HEK293 (cell line): Measurements from ENCODE around the gene SOX6.
A peak's percentile ranks its signal among the peaks of the same experiment; 100 is the strongest.

Source experiments
- CTCF ChIA-PET: fragments of 350-600 bp; formaldehyde crosslinking; extraction: SDS; loops from one replicate; lab custom pipeline; 2021; ENCODE audit warnings: antibody characterized with exemption; lab: Yijun Ruan, JAX
- POLR2A ChIA-PET: fragments of 300-600 bp; formaldehyde crosslinking; extraction: SDS; loops from one replicate; lab custom pipeline; 2020; ENCODE audit warnings: antibody characterized with exemption, inconsistent platforms; lab: Yijun Ruan, JAX
- H3K27ac ChIP-seq: fragments of 200-500 bp; sonication (Bioruptor generic); 2 replicates; pipeline ENCODE4 v1.5.1; 2014; ENCODE audit warnings: low read depth, low read length, control low read depth, inconsistent platforms; ENCODE audit errors: extremely low read depth
- H3K36me3 ChIP-seq, 2 experiments: fragments of 200-500 bp in 1 of 2; sonication (Bioruptor generic) in 1 of 2; 1 replicate in 1 of 2; 2 replicates in 1 of 2; pipeline ENCODE4 v1.5.1; 2014 to 2017; ENCODE audit warnings: inconsistent platforms in 2 of 2, low read length in 2 of 2; ENCODE audit not compliant: control insufficient read depth in 2 of 2, insufficient read depth in 1 of 2
- H3K4me1 ChIP-seq: fragments of 200-500 bp; sonication (Bioruptor generic); 2 replicates; pipeline ENCODE4 v1.5.1; 2014; ENCODE audit warnings: mild to moderate bottlenecking, low read length, inconsistent platforms; ENCODE audit not compliant: control insufficient read depth, insufficient read depth
- H3K4me3 ChIP-seq: 2 replicates; pipeline ENCODE4 v1.5.1; 2011; ENCODE audit warnings: low read depth, mild to moderate bottlenecking, control low read depth, low read length, moderate library complexity
- H3K9me3 ChIP-seq: fragments of 200-500 bp; sonication (Bioruptor generic); 2 replicates; pipeline ENCODE4 v1.5.1; 2014; ENCODE audit warnings: low read depth, low read length, inconsistent platforms; ENCODE audit not compliant: control insufficient read depth, insufficient read depth
- BCL11A ChIP-seq: fragments of 450-650 bp; formaldehyde crosslinking; IDR thresholded peaks from 2 replicates; pipeline ENCODE4 v1.5.1; 2016; ENCODE audit warnings: low read depth, missing biosample characterization, missing genetic modification characterization
- EGR2 ChIP-seq: fragments of 450-650 bp; formaldehyde crosslinking; IDR thresholded peaks from 2 replicates; pipeline ENCODE4 v1.5.1; 2016; ENCODE audit warnings: low read depth, missing biosample characterization, missing genetic modification characterization
- HOXC10 ChIP-seq: sonication (generic); formaldehyde crosslinking; IDR thresholded peaks from 2 replicates; pipeline ENCODE4 v1.8.1; 2023; ENCODE audit warnings: mild to moderate bottlenecking, missing genetic modification reagents
- HOXD13 ChIP-seq: sonication (generic); formaldehyde crosslinking; IDR thresholded peaks from 2 replicates; pipeline ENCODE4 v1.8.0; 2022; ENCODE audit warnings: missing genetic modification reagents, borderline replicate concordance
- SP2 ChIP-seq: fragments of 450-650 bp; formaldehyde crosslinking; IDR thresholded peaks from 2 replicates; pipeline ENCODE4 v1.5.1; 2016; ENCODE audit warnings: missing biosample characterization, missing genetic modification characterization
- SP7 ChIP-seq: fragments of 450-650 bp; formaldehyde crosslinking; IDR thresholded peaks from 2 replicates; pipeline ENCODE4 v1.5.1; 2016; ENCODE audit warnings: missing biosample characterization, missing genetic modification characterization
- YY2 ChIP-seq: fragments of 450-650 bp; formaldehyde crosslinking; IDR thresholded peaks from 2 replicates; pipeline ENCODE4 v1.5.1; 2016; ENCODE audit warnings: missing biosample characterization, missing genetic modification characterization
- ZNF114 ChIP-seq: fragments of 450-650 bp; formaldehyde crosslinking; IDR thresholded peaks from 2 replicates; pipeline ENCODE4 v1.5.0; 2017; ENCODE audit warnings: missing biosample characterization, missing genetic modification characterization
- ZNF324 ChIP-seq: fragments of 450-650 bp; formaldehyde crosslinking; IDR thresholded peaks from 2 replicates; pipeline ENCODE4 v1.5.1; 2016; ENCODE audit warnings: missing biosample characterization, missing genetic modification characterization
- ZNF335 ChIP-seq: fragments of 450-650 bp; formaldehyde crosslinking; conservative IDR thresholded peaks from 2 replicates; pipeline ENCODE4 v1.5.1; 2016; ENCODE audit warnings: missing biosample characterization, missing genetic modification characterization
- ZNF391 ChIP-seq: fragments of 450-650 bp; formaldehyde crosslinking; IDR thresholded peaks from 2 replicates; pipeline ENCODE4 v1.5.1; 2016; ENCODE audit warnings: low read depth, missing biosample characterization, missing genetic modification characterization, borderline replicate concordance
- ZNF626 ChIP-seq: fragments of 450-650 bp; sonication (Bioruptor Pico); formaldehyde crosslinking; IDR thresholded peaks from 2 replicates; pipeline ENCODE4 v1.5.1; 2018; ENCODE audit warnings: missing biosample characterization, missing genetic modification characterization, inconsistent platforms
- ZNF707 ChIP-seq: fragments of 450-650 bp; formaldehyde crosslinking; IDR thresholded peaks from 2 replicates; pipeline ENCODE4 v1.5.1; 2016; ENCODE audit warnings: missing biosample characterization, missing genetic modification characterization
- TF ChIP-seq, protein P1 (sequence below): fragments of 450-650 bp; formaldehyde crosslinking; IDR thresholded peaks from 2 replicates; pipeline ENCODE4 v1.5.1; 2016; ENCODE audit warnings: missing biosample characterization, missing genetic modification characterization, borderline replicate concordance
- TF ChIP-seq, protein P2 (sequence below): fragments of 450-650 bp; formaldehyde crosslinking; IDR thresholded peaks from 2 replicates; pipeline ENCODE4 v1.5.1; 2016; ENCODE audit warnings: missing biosample characterization, missing genetic modification characterization, low read depth
- TF ChIP-seq, protein P3 (sequence below): fragments of 450-650 bp; formaldehyde crosslinking; IDR thresholded peaks from 2 replicates; pipeline ENCODE4 v1.5.1; 2016; ENCODE audit warnings: missing biosample characterization, missing genetic modification characterization
- TF ChIP-seq, protein P4 (sequence below): fragments of 450-650 bp; formaldehyde crosslinking; IDR thresholded peaks from 2 replicates; pipeline ENCODE4 v1.5.1; 2016; ENCODE audit warnings: missing biosample characterization, missing genetic modification characterization

The SOX6 gene

DNA sequence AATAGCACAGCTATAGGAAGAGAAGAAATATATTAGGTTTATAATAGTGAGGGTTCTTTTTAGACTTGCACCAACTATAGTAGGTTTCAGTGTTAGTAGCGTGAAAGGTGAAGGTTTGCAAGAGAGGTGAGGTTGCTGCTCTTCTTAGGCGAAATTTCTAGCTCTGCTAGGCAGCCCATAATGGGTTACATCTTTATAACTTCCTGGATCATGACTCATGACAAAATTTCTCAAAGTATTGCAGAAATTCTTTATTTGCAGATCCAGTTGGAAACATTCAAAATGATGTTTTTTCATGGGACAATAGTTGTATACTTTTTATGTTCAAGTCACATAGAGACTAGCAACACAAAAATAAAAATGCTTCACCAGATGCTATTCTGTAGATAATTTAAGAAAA, 260.0 kb downstream of the SOX6 start (continued):
- TF ChIP-seq BCL11A (no peak), ZNF324 (tag by site-specific recombination) (no peak)
- TF ChIP-seq, all 188 proteins: peak for 0

GRCh38 chr11:16095756-16096155, 260.6 kb downstream of the SOX6 start:
- POLR2A ChIA-PET, result interaction anchor here (0.6 kb wide), 1 partner anchor 294 kb away, joined by 3 read pairs; no protein-coding TSS in a partner anchor

GRCh38 chr11:16093889-16094653, 262.3 kb downstream of the SOX6 start:
- Histone ChIP-seq H3K27ac (no peak overlapping the region), H3K36me3 (no peaks in the 10 kb centered on the region), H3K4me1 (no peaks in the 10 kb centered on the region), H3K4me3 (no peak overlapping the region)
- ChIA-PET POLR2A (no interaction called here), CTCF (no interaction called here)
- TF ChIP-seq, protein P1, sequence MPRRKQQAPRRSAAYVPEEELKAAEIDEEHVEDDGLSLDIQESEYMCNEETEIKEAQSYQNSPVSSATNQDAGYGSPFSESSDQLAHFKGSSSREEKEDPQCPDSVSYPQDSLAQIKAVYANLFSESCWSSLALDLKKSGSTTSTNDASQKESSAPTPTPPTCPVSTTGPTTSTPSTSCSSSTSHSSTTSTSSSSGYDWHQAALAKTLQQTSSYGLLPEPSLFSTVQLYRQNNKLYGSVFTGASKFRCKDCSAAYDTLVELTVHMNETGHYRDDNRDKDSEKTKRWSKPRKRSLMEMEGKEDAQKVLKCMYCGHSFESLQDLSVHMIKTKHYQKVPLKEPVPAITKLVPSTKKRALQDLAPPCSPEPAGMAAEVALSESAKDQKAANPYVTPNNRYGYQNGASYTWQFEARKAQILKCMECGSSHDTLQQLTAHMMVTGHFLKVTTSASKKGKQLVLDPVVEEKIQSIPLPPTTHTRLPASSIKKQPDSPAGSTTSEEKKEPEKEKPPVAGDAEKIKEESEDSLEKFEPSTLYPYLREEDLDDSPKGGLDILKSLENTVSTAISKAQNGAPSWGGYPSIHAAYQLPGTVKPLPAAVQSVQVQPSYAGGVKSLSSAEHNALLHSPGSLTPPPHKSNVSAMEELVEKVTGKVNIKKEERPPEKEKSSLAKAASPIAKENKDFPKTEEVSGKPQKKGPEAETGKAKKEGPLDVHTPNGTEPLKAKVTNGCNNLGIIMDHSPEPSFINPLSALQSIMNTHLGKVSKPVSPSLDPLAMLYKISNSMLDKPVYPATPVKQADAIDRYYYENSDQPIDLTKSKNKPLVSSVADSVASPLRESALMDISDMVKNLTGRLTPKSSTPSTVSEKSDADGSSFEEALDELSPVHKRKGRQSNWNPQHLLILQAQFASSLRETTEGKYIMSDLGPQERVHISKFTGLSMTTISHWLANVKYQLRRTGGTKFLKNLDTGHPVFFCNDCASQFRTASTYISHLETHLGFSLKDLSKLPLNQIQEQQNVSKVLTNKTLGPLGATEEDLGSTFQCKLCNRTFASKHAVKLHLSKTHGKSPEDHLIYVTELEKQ (tag by site-specific recombination), result no peak
- TF ChIP-seq, protein P2, sequence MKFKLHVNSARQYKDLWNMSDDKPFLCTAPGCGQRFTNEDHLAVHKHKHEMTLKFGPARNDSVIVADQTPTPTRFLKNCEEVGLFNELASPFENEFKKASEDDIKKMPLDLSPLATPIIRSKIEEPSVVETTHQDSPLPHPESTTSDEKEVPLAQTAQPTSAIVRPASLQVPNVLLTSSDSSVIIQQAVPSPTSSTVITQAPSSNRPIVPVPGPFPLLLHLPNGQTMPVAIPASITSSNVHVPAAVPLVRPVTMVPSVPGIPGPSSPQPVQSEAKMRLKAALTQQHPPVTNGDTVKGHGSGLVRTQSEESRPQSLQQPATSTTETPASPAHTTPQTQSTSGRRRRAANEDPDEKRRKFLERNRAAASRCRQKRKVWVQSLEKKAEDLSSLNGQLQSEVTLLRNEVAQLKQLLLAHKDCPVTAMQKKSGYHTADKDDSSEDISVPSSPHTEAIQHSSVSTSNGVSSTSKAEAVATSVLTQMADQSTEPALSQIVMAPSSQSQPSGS, result peak; percentile 33; the same call in 1 of the 2 replicates
- TF ChIP-seq HOXD13, result no peak
- TF ChIP-seq, all 188 proteins: peak for 1
- no peaks in the 10 kb centered on the region for H3K9me3 ChIP-seq

More at GRCh38 chr11:16095756-16096155, 260.6 kb downstream of the SOX6 start:
- H3K4me3 ChIP-seq, result no peak overlapping the region
- H3K9me3 ChIP-seq, result no peaks in the 10 kb centered on the region
- CTCF ChIA-PET, result interaction anchor here (0.5 to 1.0 kb wide), 2 partner anchors 239 to 518 kb away, joined by 3 to 5 read pairs; no protein-coding TSS in a partner anchor
- TF ChIP-seq SP2 (tag by site-specific recombination), result no peak
- TF ChIP-seq HOXC10 (CRISPR knock-in tag), result no peak
- TF ChIP-seq ZNF626, result no peak
- TF ChIP-seq, protein P3, sequence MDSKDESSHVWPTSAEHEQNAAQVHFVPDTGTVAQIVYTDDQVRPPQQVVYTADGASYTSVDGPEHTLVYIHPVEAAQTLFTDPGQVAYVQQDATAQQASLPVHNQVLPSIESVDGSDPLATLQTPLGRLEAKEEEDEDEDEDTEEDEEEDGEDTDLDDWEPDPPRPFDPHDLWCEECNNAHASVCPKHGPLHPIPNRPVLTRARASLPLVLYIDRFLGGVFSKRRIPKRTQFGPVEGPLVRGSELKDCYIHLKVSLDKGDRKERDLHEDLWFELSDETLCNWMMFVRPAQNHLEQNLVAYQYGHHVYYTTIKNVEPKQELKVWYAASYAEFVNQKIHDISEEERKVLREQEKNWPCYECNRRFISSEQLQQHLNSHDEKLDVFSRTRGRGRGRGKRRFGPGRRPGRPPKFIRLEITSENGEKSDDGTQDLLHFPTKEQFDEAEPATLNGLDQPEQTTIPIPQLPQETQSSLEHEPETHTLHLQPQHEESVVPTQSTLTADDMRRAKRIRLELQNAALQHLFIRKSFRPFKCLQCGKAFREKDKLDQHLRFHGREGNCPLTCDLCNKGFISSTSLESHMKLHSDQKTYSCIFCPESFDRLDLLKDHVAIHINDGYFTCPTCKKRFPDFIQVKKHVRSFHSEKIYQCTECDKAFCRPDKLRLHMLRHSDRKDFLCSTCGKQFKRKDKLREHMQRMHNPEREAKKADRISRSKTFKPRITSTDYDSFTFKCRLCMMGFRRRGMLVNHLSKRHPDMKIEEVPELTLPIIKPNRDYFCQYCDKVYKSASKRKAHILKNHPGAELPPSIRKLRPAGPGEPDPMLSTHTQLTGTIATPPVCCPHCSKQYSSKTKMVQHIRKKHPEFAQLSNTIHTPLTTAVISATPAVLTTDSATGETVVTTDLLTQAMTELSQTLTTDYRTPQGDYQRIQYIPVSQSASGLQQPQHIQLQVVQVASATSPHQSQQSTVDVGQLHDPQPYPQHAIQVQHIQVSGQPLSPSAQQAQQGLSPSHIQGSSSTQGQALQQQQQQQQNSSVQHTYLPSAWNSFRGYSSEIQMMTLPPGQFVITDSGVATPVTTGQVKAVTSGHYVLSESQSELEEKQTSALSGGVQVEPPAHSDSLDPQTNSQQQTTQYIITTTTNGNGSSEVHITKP (tag by site-specific recombination), result no peak
- TF ChIP-seq ZNF391 (tag by site-specific recombination), result no peak
- TF ChIP-seq ZNF114 (tag by site-specific recombination), result no peak
- TF ChIP-seq SP7 (tag by site-specific recombination), result no peak
- TF ChIP-seq, protein P4, sequence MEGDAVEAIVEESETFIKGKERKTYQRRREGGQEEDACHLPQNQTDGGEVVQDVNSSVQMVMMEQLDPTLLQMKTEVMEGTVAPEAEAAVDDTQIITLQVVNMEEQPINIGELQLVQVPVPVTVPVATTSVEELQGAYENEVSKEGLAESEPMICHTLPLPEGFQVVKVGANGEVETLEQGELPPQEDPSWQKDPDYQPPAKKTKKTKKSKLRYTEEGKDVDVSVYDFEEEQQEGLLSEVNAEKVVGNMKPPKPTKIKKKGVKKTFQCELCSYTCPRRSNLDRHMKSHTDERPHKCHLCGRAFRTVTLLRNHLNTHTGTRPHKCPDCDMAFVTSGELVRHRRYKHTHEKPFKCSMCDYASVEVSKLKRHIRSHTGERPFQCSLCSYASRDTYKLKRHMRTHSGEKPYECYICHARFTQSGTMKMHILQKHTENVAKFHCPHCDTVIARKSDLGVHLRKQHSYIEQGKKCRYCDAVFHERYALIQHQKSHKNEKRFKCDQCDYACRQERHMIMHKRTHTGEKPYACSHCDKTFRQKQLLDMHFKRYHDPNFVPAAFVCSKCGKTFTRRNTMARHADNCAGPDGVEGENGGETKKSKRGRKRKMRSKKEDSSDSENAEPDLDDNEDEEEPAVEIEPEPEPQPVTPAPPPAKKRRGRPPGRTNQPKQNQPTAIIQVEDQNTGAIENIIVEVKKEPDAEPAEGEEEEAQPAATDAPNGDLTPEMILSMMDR, result no peak
- no peak for TF ChIP-seq EGR2 (tag by site-specific recombination)
- no peak for TF ChIP-seq ZNF335 (tag by site-specific recombination)
- no peak for TF ChIP-seq ZNF707
- TF ChIP-seq YY2, result no peak
- TF ChIP-seq, all 188 proteins: peak for 0
- Histone ChIP-seq H3K36me3 (no peaks in the 10 kb centered on the region), H3K4me1 (0 out of 2 replicates have a peak, but pooled peaks cover 3% of the 10 kb centered on the region), H3K27ac (no peak overlapping the region)
